Measurements from ENCODE around the gene CPHXL. TPM values are rescaled to one million over a fixed set of nuclear protein-coding genes. Genes with fewer than 3 reads are reported as not detected.

The CPHXL gene
- polyA plus RNA-seq, 3 donors: not detected

DNA sequence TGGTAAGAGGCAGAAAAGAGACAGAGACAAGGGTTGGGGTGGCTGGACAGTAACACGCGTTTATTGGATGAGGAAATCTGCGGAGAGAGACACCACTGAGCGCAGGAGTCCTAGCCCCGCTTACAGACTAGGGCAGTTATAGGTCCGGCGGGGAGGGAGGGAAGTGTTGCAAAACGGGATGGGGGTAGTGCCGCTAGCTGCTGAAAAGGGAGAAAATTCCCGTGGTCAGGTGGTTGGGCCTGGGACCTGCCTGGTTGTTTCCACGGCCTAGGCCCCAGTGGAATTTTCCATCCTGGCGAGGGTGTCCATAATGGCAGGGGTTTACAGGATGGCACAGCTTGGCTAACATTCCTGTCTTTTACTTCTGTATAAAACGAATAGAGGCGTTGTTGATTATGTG, 44.0 kb downstream of the CPHXL start:
- Mint-ChIP-seq H3K4me1 (peaks cover 2% of the 10 kb centered on the region), H3K27ac (no peak overlapping the region), H3K9me3 (peaks cover 13 to 28% (median 21%) of the 10 kb centered on the region in 7 donors), H3K27me3 (ENCODE audit: low read depth in 3 of 3) (peaks cover 0 to 3% (median 0%) of the 10 kb centered on the region in 3 donors), H3K36me3 (no peaks in the 10 kb centered on the region), H3K4me3 (no peak overlapping the region)
- no peak overlapping the region for H2AFZ ChIP-seq (ENCODE audit: insufficient read depth, low read depth, low read length, poor library complexity, severe bottlenecking)
- no peaks in the 10 kb centered on the region for H3K79me2 ChIP-seq (ENCODE audit: insufficient read depth, low read length)
- H3K9ac ChIP-seq (ENCODE audit: insufficient read depth, low read length, poor library complexity, severe bottlenecking): no peak overlapping the region
- no peaks in the 10 kb centered on the region for H3K4me1 ChIP-seq (ENCODE audit: control insufficient read depth in 1 of 2, insufficient read depth in 2 of 2, low read length in 2 of 2)
- TF ChIP-seq, protein P1, sequence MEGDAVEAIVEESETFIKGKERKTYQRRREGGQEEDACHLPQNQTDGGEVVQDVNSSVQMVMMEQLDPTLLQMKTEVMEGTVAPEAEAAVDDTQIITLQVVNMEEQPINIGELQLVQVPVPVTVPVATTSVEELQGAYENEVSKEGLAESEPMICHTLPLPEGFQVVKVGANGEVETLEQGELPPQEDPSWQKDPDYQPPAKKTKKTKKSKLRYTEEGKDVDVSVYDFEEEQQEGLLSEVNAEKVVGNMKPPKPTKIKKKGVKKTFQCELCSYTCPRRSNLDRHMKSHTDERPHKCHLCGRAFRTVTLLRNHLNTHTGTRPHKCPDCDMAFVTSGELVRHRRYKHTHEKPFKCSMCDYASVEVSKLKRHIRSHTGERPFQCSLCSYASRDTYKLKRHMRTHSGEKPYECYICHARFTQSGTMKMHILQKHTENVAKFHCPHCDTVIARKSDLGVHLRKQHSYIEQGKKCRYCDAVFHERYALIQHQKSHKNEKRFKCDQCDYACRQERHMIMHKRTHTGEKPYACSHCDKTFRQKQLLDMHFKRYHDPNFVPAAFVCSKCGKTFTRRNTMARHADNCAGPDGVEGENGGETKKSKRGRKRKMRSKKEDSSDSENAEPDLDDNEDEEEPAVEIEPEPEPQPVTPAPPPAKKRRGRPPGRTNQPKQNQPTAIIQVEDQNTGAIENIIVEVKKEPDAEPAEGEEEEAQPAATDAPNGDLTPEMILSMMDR (IDR thresholded peaks at IDR 0.05): no peak
- H3K4me2 ChIP-seq (replicated peaks; ENCODE audit: extremely low read depth, low read length, poor library complexity, severe bottlenecking): no peak overlapping the region
- no peak overlapping the region for H3K4me3 ChIP-seq (replicated peaks in 1 of 3; ENCODE audit: low read depth in 2 of 3, low read length in 3 of 3)
- H3K27ac ChIP-seq (ENCODE audit: low read depth in 1 of 2, low read length in 2 of 2): no peak overlapping the region
- 94% methylated on average over 14 of the region's 14 CpGs for WGBS (ENCODE audit: insufficient coverage)
- H3K27me3 ChIP-seq (ENCODE audit: control insufficient read depth in 2 of 2, insufficient read depth in 2 of 2, low read length in 2 of 2): no peaks in the 10 kb centered on the region
- peaks cover 11 to 19% of the 10 kb centered on the region in 2 donors for H3K9me3 ChIP-seq (replicated peaks in 1 of 2; ENCODE audit: control insufficient read depth in 1 of 2, insufficient read depth in 1 of 2, low read length in 2 of 2)
- intact Hi-C loops (cut with micrococcal nuclease): no loop called here
- no peak for DNase-seq
- H4K20me1 ChIP-seq (ENCODE audit: insufficient read depth, low read length): no peaks in the 10 kb centered on the region
- H3K36me3 ChIP-seq (replicated peaks in 1 of 2; ENCODE audit: control insufficient read depth in 1 of 2, insufficient read depth in 2 of 2, low read length in 2 of 2): no peaks in the 10 kb centered on the region

DNA sequence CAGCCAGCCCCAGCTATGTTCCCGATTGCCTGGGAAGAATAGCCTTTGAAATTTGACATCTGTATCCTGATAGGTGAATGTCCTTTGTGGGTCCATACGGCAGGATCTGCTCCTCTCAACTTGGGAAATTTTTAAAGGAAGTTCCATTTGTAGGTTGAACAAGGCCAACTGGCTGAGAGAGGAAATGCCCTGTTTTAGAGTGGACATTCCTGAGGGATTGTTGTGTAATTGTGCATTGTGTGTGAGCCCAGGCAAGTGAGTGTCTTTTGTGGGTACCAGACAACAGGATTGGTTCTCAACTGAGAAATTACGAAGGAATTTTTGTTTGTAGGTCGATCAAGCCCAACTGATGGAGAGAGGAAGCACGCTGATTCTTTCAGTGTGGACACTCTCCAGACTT, 46.9 kb downstream of the CPHXL start:
- WGBS (ENCODE audit: insufficient coverage): 92% methylated on average over 4 of the region's 5 CpGs
- H3K4me3 Mint-ChIP-seq: no peak overlapping the region
- no peaks in the 10 kb centered on the region for H3K36me3 ChIP-seq (replicated peaks in 1 of 2; ENCODE audit: control insufficient read depth in 1 of 2, insufficient read depth in 2 of 2, low read length in 2 of 2)
- H3K27ac Mint-ChIP-seq: no peak overlapping the region
- H3K79me2 ChIP-seq (ENCODE audit: insufficient read depth, low read length): no peaks in the 10 kb centered on the region
- H3K4me2 ChIP-seq (replicated peaks; ENCODE audit: extremely low read depth, low read length, poor library complexity, severe bottlenecking): no peak overlapping the region
- peaks cover 11 to 20% (median 18%) of the 10 kb centered on the region in 7 donors for H3K9me3 Mint-ChIP-seq
- H3K4me1 ChIP-seq (ENCODE audit: control insufficient read depth in 1 of 2, insufficient read depth in 2 of 2, low read length in 2 of 2): no peaks in the 10 kb centered on the region
- no peak overlapping the region for H2AFZ ChIP-seq (ENCODE audit: insufficient read depth, low read depth, low read length, poor library complexity, severe bottlenecking)
- H3K9me3 ChIP-seq (replicated peaks in 1 of 2; ENCODE audit: control insufficient read depth in 1 of 2, insufficient read depth in 1 of 2, low read length in 2 of 2): peaks cover 8 to 16% of the 10 kb centered on the region in 2 donors
- no peaks in the 10 kb centered on the region for H3K27me3 ChIP-seq (ENCODE audit: control insufficient read depth in 2 of 2, insufficient read depth in 2 of 2, low read length in 2 of 2)
- H3K9ac ChIP-seq (ENCODE audit: insufficient read depth, low read length, poor library complexity, severe bottlenecking): no peak overlapping the region
- intact Hi-C loops (cut with micrococcal nuclease): no loop called here
- H3K4me1 Mint-ChIP-seq: peaks cover 2% of the 10 kb centered on the region
- DNase-seq: no peak
- H4K20me1 ChIP-seq (ENCODE audit: insufficient read depth, low read length): no peaks in the 10 kb centered on the region
- TF ChIP-seq, protein P1 (IDR thresholded peaks at IDR 0.05): no peak
- H3K27me3 Mint-ChIP-seq (ENCODE audit: low read depth in 3 of 3): peaks cover 0 to 3% (median 0%) of the 10 kb centered on the region in 3 donors
- no peaks in the 10 kb centered on the region for H3K36me3 Mint-ChIP-seq
- no peak overlapping the region for H3K27ac ChIP-seq (ENCODE audit: low read depth in 1 of 2, low read length in 2 of 2)
- no peak overlapping the region for H3K4me3 ChIP-seq (replicated peaks in 1 of 3; ENCODE audit: low read depth in 2 of 3, low read length in 3 of 3)
